Activated CD8-positive, alpha-beta T cell treated with anti-CD3 and anti-CD28 coated beads, Interleukin-2, amount 10 ng/mL, durations not matched to agents 7 days and 5 days (primary cell): Measurements from ENCODE around the gene COL2A1. TPM values are rescaled to one million over a fixed set of nuclear protein-coding genes. Genes with fewer than 3 reads are reported as not detected.

Experiments
- ATAC-seq: fragments of 150-1000 bp; cut with Tn5 transposase; one replicate; pipeline ENCODE4 v1.10.0; 2021; ENCODE audit warnings: moderate library complexity
- CTCF ChIA-PET: fragments of 350-600 bp; sonication (Branson Sonifier 250); formaldehyde crosslinking; loops from one replicate; lab custom pipeline; 2021; ENCODE audit warnings: antibody characterized with exemption; lab: Charles Lee
- POLR2A ChIA-PET: fragments of 350-600 bp; sonication (Branson Sonifier 250); formaldehyde crosslinking; loops from one replicate; lab custom pipeline; 2021; ENCODE audit warnings: antibody characterized with exemption; lab: Charles Lee
- DNase-seq: peaks from one replicate; pipeline ENCODE4 v3.0.0-alpha.2; 2020
- H3K27ac Mint-ChIP-seq: one replicate; pipeline ENCODE4 v1.8.0; 2021; ENCODE audit warnings: mild to moderate bottlenecking, mixed read lengths
- H3K27me3 Mint-ChIP-seq: one replicate; pipeline ENCODE4 v1.8.0; 2021; ENCODE audit warnings: low read depth, mixed read lengths
- H3K36me3 Mint-ChIP-seq: one replicate; pipeline ENCODE4 v1.8.0; 2021; ENCODE audit warnings: low read depth, mixed read lengths
- H3K4me1 Mint-ChIP-seq: one replicate; pipeline ENCODE4 v1.8.0; 2021; ENCODE audit warnings: low read depth, mixed read lengths
- H3K4me3 Mint-ChIP-seq: one replicate; pipeline ENCODE4 v1.8.0; 2021; ENCODE audit warnings: mild to moderate bottlenecking, mixed read lengths
- H3K9me3 Mint-ChIP-seq: one replicate; pipeline ENCODE4 v1.8.0; 2022; ENCODE audit warnings: mixed read lengths; ENCODE audit not compliant: insufficient read depth
- total RNA-seq, 2 experiments: library from RNA; stranded (reverse); gene quantifications; one replicate each; pipeline ENCODE4 v1.2.3, GENCODE V29; 2021

The COL2A1 gene
- total RNA-seq: not detected

GRCh38 chr12:48004053-48004941 is at the start of gene COL2A1:
Gene COL2A1, minus strand, starts transcription at chr12:48004476. Its CDS starts 155 bp downstream, at chr12:48004321.
- no peaks in the 10 kb centered on the region for H3K36me3 Mint-ChIP-seq
- no peak for DNase-seq
- peaks cover 38% of the 10 kb centered on the region for H3K4me1 Mint-ChIP-seq
- POLR2A ChIA-PET: no interaction called here
- H3K27me3 Mint-ChIP-seq: peaks cover 94% of the 10 kb centered on the region
- no peak within 1 kb of the TSS for H3K27ac Mint-ChIP-seq
- peak; percentile 59 for ATAC-seq
- CTCF ChIA-PET: interaction anchor here (1.5 to 2.3 kb wide), 2 partner anchors 11 to 41 kb away, joined by 4 to 6 read pairs; partner anchors contain the start of gene TMEM106C
- peak within 1 kb of the TSS; percentile 51 for H3K4me3 Mint-ChIP-seq
- no peaks in the 10 kb centered on the region for H3K9me3 Mint-ChIP-seq

GRCh38 chr12:48053883-48054282 is 49.6 kb upstream of the COL2A1 start:
- H3K4me3 Mint-ChIP-seq: no peak overlapping the region
- DNase-seq (no peak), ATAC-seq (no peak)
- H3K27ac Mint-ChIP-seq: no peak overlapping the region
- H3K27me3 Mint-ChIP-seq: no peaks in the 10 kb centered on the region
- peaks cover 8% of the 10 kb centered on the region for H3K9me3 Mint-ChIP-seq
- H3K36me3 Mint-ChIP-seq: peaks cover 28% of the 10 kb centered on the region
- H3K4me1 Mint-ChIP-seq: peaks cover 6% of the 10 kb centered on the region
- ChIA-PET POLR2A (interaction anchor here (0.7 kb wide), 1 partner anchor 9 kb away, joined by 5 read pairs; no protein-coding TSS in a partner anchor), CTCF (no interaction called here)

GRCh38 chr12:48053122-48053521 is 48.8 kb upstream of the COL2A1 start:
- ATAC-seq (no peak), DNase-seq (no peak)
- H3K9me3 Mint-ChIP-seq: peaks cover under 1% of the 10 kb centered on the region
- POLR2A ChIA-PET: interaction anchor here (0.7 kb wide), 1 partner anchor 8 kb away, joined by 5 read pairs; no protein-coding TSS in a partner anchor
- H3K4me3 Mint-ChIP-seq: no peak overlapping the region
- no peak overlapping the region for H3K27ac Mint-ChIP-seq
- peaks cover 25% of the 10 kb centered on the region for H3K36me3 Mint-ChIP-seq
- peaks cover 6% of the 10 kb centered on the region for H3K4me1 Mint-ChIP-seq
- CTCF ChIA-PET: no interaction called here
- H3K27me3 Mint-ChIP-seq: no peaks in the 10 kb centered on the region

- peaks cover 6% of the 10 kb centered on the region for H3K4me1 Mint-ChIP-seq
- no peaks in the 10 kb centered on the region for H3K9me3 Mint-ChIP-seq
- DNase-seq (no peak), ATAC-seq (no peak)
- POLR2A ChIA-PET: no interaction called here
- H3K27ac Mint-ChIP-seq: no peak overlapping the region
- H3K4me3 Mint-ChIP-seq: no peak overlapping the region
- H3K27me3 Mint-ChIP-seq: no peaks in the 10 kb centered on the region
- CTCF ChIA-PET: interaction anchor here (0.8 to 1.6 kb wide), 5 partner anchors 14 to 146 kb away, joined by 3 to 5 read pairs (median 3); no protein-coding TSS in a partner anchor
- H3K36me3 Mint-ChIP-seq: peaks cover 36% of the 10 kb centered on the region
Observed at GRCh38 chr12:48051681-48052080, 47.4 kb upstream of the COL2A1 start.

GRCh38 chr12:48050174-48050573 is 45.9 kb upstream of the COL2A1 start:
- DNase-seq (no peak), ATAC-seq (no peak)
- POLR2A ChIA-PET: interaction anchor here (0.6 kb wide), 1 partner anchor 807 kb away, joined by 3 read pairs; no protein-coding TSS in a partner anchor
- Mint-ChIP-seq H3K4me1 (peaks cover 6% of the 10 kb centered on the region), H3K9me3 (no peaks in the 10 kb centered on the region), H3K4me3 (no peak overlapping the region), H3K27me3 (no peaks in the 10 kb centered on the region), H3K27ac (no peak overlapping the region), H3K36me3 (peaks cover 45% of the 10 kb centered on the region)
- CTCF ChIA-PET: no interaction called here

GRCh38 chr12:48045965-48046518 is 41.8 kb upstream of the COL2A1 start:
- ATAC-seq (no peak), DNase-seq (no peak)
- peaks cover 62% of the 10 kb centered on the region for H3K36me3 Mint-ChIP-seq
- no peak overlapping the region for H3K27ac Mint-ChIP-seq
- no peaks in the 10 kb centered on the region for H3K4me1 Mint-ChIP-seq
- H3K4me3 Mint-ChIP-seq: no peak overlapping the region
- ChIA-PET CTCF (no interaction called here), POLR2A (no interaction called here)
- H3K27me3 Mint-ChIP-seq: no peaks in the 10 kb centered on the region
- no peaks in the 10 kb centered on the region for H3K9me3 Mint-ChIP-seq

- ChIA-PET CTCF (interaction anchor here (0.7 kb wide), 1 partner anchor 14 kb away, joined by 3 read pairs; no protein-coding TSS in a partner anchor), POLR2A (interaction anchor here (0.5 kb wide), 1 partner anchor 8 kb away, joined by 5 read pairs; no protein-coding TSS in a partner anchor)
- Mint-ChIP-seq H3K27me3 (no peaks in the 10 kb centered on the region), H3K36me3 (peaks cover 61% of the 10 kb centered on the region), H3K9me3 (no peaks in the 10 kb centered on the region), H3K4me3 (no peak overlapping the region), H3K4me1 (no peaks in the 10 kb centered on the region), H3K27ac (no peak overlapping the region)
- ATAC-seq (no peak), DNase-seq (no peak)
Observed at GRCh38 chr12:48045061-48045846, 41.0 kb upstream of the COL2A1 start.

- ATAC-seq: no peak
- no peak for DNase-seq
- Mint-ChIP-seq H3K27me3 (no peaks in the 10 kb centered on the region), H3K27ac (no peak overlapping the region), H3K4me1 (no peaks in the 10 kb centered on the region), H3K36me3 (peaks cover 53% of the 10 kb centered on the region), H3K9me3 (no peaks in the 10 kb centered on the region), H3K4me3 (no peak overlapping the region)
- CTCF ChIA-PET: interaction anchor here (0.7 kb wide), 1 partner anchor 13 kb away, joined by 3 read pairs; no protein-coding TSS in a partner anchor
- POLR2A ChIA-PET: interaction anchor here (0.5 kb wide), 1 partner anchor 9 kb away, joined by 5 read pairs; no protein-coding TSS in a partner anchor
Observed at GRCh38 chr12:48044396-48044795, 40.1 kb upstream of the COL2A1 start.

- ATAC-seq: no peak
- H3K4me1 Mint-ChIP-seq: no peaks in the 10 kb centered on the region
- ChIA-PET POLR2A (no interaction called here), CTCF (no interaction called here)
- DNase-seq: no peak
- H3K9me3 Mint-ChIP-seq: no peaks in the 10 kb centered on the region
- H3K36me3 Mint-ChIP-seq: peaks cover 48% of the 10 kb centered on the region
- no peak overlapping the region for H3K4me3 Mint-ChIP-seq
- no peaks in the 10 kb centered on the region for H3K27me3 Mint-ChIP-seq
- H3K27ac Mint-ChIP-seq: no peak overlapping the region
Observed at GRCh38 chr12:48043771-48044170, 39.5 kb upstream of the COL2A1 start.

- Mint-ChIP-seq H3K36me3 (peaks cover 32% of the 10 kb centered on the region), H3K4me3 (no peak overlapping the region), H3K4me1 (peaks cover 7% of the 10 kb centered on the region), H3K27ac (no peak overlapping the region), H3K9me3 (no peaks in the 10 kb centered on the region), H3K27me3 (no peaks in the 10 kb centered on the region)
- DNase-seq (no peak), ATAC-seq (no peak)
- POLR2A ChIA-PET: no interaction called here
- CTCF ChIA-PET: interaction anchor here (1.6 kb wide), 1 partner anchor 123 kb away, joined by 3 read pairs; no protein-coding TSS in a partner anchor
Observed at GRCh38 chr12:48041591-48042423, 37.5 kb upstream of the COL2A1 start.
